GM12874 (cell line): ENCODE measurements around the gene TSPO2.
A peak's percentile ranks its signal among the peaks of the same experiment; 100 is the strongest.

Experiments
- TF ChIP-seq, protein P1 (sequence below): IDR thresholded peaks from 2 replicates; pipeline ENCODE4 v1.5.1; 2011; ENCODE audit warnings: low read depth, mild to moderate bottlenecking, control low read depth, low read length, moderate library complexity; ENCODE audit not compliant: insufficient read depth

TSPO2 gene

DNA sequence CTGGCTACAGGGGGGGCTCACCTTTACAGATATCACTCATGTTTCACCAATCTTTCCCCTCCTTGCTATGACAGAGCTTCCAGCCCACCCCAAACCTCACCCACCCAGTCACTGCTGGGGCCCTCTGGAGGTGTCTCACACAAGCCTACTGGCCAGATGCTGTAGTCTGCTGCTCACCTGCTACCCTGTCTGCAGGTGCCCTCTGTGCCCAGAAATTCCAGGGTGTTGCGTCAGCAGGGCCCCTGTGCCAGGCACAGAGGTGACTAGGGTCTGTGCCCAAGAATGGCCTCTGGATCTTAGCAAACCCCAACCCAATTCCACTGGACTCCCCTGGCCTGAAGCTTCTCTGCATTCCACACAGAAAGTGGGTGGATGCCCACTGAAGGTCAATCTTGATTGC, 24.6 kb upstream of the TSPO2 start:
- TF ChIP-seq, protein P1, sequence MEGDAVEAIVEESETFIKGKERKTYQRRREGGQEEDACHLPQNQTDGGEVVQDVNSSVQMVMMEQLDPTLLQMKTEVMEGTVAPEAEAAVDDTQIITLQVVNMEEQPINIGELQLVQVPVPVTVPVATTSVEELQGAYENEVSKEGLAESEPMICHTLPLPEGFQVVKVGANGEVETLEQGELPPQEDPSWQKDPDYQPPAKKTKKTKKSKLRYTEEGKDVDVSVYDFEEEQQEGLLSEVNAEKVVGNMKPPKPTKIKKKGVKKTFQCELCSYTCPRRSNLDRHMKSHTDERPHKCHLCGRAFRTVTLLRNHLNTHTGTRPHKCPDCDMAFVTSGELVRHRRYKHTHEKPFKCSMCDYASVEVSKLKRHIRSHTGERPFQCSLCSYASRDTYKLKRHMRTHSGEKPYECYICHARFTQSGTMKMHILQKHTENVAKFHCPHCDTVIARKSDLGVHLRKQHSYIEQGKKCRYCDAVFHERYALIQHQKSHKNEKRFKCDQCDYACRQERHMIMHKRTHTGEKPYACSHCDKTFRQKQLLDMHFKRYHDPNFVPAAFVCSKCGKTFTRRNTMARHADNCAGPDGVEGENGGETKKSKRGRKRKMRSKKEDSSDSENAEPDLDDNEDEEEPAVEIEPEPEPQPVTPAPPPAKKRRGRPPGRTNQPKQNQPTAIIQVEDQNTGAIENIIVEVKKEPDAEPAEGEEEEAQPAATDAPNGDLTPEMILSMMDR: no peak

DNA sequence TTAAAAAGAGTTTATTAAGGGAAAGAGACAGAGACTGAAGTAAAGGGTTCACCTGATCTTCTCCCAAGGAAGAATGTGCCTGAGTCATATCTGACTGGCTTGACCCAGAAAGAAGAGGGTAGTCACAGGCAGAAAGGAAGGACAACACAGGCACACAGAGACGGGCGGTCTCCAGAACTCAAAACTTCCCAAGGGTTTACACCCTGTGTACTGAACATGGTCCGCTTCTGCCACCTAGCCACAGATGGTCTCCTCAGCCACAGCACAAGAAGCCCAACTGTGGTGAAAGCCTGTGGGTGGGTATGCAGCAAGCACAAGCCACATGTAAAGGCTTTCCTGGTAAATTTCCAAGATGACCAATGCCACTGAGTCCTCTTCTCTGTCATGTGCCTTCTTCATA, 20.4 kb upstream of the TSPO2 start:
- TF ChIP-seq, protein P1: no peak

DNA sequence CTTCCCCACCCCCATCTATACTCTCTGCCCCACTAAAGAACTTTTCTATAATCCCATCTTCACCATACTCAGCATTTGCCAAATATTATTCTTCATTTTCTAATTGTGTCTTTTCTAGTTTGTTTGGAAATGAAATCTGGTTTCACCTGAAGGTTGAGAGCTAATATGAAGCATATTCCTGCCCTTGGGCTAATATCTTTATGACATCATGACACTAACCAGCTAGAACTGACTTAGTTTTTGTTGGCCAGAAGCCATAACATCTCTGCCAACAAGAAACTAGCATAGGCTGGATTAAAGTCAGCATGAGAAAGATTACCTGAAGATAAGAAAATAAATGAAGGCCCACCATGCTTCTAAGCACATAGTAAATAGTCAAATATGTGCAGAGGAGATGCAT, 20.0 kb upstream of the TSPO2 start:
- TF ChIP-seq, protein P1: no peak

DNA sequence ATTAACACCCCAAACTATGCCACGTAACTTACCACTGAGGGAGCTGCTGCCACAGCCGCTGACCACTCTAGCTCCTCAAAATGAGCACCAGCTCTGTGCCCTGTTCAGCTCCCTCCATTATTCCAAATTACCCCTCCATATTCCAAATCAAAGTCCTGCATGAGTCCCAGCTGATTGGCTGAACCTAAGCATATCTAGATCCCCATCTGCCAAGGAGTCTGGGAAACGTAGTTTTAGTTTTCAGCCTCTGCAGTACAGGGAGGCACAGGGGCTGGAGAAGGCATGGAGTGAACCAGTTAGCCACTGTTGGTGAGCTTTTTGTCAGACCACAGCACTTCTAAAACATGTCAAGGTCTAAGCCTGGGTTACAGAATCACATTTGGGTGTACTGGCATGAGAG, 19.2 kb upstream of the TSPO2 start:
- TF ChIP-seq, protein P1: no peak

DNA sequence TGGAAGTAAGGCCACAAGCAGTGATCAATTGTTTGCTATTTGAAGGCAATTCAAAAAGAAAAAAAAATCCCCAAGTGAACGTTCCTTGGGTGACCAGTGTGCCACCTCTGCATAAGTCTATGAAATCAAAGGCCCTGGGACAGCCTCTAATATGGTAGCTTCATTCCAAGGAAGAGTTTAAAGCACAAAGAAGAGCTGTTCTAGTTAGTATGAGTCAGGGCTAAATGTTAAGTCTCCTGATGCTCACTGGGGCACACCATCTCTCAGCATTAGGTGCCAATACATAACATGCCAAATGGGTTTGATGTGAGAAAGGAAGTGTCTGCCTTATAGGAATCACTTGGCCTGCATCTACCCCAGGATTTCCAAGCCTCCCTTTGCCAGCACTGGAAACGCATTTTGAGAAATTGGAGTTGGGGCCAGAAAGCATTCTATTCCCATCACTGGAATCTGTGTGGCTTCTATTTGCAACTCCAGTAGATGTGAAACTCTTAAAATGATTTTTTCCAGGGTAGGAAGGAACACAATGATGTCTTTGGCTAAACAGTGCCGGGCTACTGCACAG, 16.2 kb upstream of the TSPO2 start:
- TF ChIP-seq, protein P1: no peak

DNA sequence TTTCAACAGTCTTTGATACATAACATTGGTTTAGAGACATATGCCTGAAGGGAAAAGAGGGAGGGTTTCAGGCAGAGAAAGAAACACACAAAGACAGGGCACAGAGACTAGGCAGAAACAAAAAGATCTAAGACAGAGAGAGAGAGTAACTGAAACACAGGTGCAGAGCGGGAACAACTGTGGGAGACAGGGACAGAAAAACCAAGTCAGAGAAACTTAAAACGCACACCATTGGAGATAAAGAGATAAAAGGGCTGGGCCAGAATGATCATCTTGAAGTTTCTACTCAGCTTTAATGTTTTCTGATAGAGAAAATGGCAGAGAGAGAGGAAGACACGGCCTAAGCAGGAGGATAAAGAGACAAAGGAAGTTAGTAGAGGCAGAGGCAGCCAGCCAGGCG, 15.0 kb upstream of the TSPO2 start:
- TF ChIP-seq, protein P1: no peak

DNA sequence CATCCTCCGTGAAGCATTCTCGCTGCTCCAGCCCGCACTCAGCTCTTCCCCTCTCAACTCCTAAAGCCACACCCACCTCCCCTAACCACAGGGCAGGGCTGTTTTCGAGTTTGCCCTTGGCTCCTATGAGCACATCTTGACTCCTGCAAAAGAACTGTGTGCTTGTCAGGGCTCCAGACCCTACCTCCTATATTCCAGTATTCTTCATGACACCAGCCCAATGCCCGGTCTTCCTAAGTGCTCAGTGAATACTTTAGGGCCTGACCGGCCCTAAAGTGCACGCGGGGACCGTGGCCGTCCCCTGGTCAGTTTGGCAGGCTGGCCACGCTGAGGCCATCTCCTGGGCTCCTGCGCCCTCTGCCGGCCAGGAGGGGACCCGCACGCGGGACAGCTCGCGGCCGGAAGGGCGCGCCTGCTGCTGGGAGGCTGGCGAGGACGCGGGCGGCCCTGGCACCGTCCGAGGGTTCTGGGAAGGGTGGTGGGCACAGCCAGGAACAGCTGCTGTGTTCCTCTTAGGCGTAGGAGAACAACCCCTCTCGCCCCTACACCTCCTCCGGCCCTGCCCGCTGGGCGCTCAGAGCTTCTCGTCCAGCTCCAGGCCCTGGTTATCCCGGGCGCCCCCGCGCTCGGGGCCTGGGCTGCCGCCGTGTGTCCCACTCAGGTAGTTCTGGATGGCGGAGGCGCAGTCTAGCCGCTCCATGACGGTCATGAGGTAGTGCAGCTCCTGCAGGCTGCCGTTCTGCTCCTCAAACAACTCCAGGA, 14.3 kb upstream of the TSPO2 start:
- TF ChIP-seq, protein P1: peak; percentile 99
